T-helper 1 cell treated with Interleukin-12 subunit alpha and Interleukin-12 subunit beta and Interleukin-4 antibody, amounts not matched to agents 30 μg/mL and 1 μg/mL, for 36 hours (primary cell): ENCODE measurements around the gene RPRD1A.
"Not testable (repeated sequence)": the region's sequence is repeated elsewhere in the genome, so short reads cannot be mapped to it uniquely, and the experiment has no call there.

Experiments used
- H3K27ac Mint-ChIP-seq: one replicate; pipeline ENCODE4 v1.8.0; 2021; ENCODE audit warnings: mild to moderate bottlenecking, mixed read lengths
- H3K27me3 Mint-ChIP-seq: one replicate; pipeline ENCODE4 v1.8.0; 2021; ENCODE audit warnings: low read depth, mixed read lengths
- H3K36me3 Mint-ChIP-seq: one replicate; pipeline ENCODE4 v1.8.0; 2021; ENCODE audit warnings: low read depth, mixed read lengths
- H3K4me1 Mint-ChIP-seq: one replicate; pipeline ENCODE4 v1.8.0; 2021; ENCODE audit warnings: low read depth, mixed read lengths
- H3K4me3 Mint-ChIP-seq: one replicate; pipeline ENCODE4 v1.8.0; 2021; ENCODE audit warnings: mild to moderate bottlenecking, moderate library complexity, mixed read lengths
- H3K9me3 Mint-ChIP-seq: one replicate; pipeline ENCODE4 v1.8.0; 2021; ENCODE audit warnings: mixed read lengths

The RPRD1A gene

DNA sequence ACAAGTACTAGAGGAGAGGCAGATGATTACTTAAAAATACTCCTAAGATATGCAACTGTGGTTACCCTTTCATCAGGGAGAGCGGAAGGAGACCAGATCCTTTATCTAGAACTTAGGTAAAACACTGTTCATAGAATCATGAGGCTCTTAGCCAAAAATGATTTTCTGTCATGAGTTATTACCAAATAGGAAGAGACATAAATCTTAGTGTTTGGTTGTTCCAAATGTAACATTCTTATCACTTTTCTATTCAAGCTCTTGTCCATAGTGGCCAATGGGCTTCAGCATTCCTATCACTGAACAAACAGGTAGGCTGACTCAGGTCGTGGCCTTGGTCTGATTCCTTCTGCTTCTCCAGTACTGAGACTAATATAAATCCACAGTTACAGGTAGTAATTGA is 38.5 kb downstream of the RPRD1A start:
- peaks cover 8% of the 10 kb centered on the region for H3K4me1 Mint-ChIP-seq
- H3K27me3 Mint-ChIP-seq: no peaks in the 10 kb centered on the region
- H3K36me3 Mint-ChIP-seq: peaks cover 17% of the 10 kb centered on the region
- H3K4me3 Mint-ChIP-seq: no peak overlapping the region
- H3K9me3 Mint-ChIP-seq: no peaks in the 10 kb centered on the region
- H3K27ac Mint-ChIP-seq: no peak overlapping the region

DNA sequence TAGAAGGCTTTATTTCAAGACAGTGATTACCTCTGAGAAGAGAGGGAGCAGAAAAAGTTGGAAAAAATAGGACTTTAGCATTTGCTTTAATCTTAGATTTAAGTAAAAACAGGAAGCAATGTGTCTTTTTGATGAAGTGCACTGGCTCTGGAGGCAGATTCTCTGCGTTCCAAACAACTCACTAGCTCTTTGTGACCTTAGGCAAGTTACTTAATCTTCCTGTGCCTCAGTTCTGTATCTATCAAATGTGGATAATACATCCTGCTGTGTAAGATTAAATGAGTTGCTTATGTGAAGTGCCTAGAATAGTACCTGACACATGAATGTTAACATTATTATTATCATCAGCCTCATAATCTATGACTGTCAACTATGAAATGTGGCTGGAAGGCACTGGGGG is 42.3 kb downstream of the RPRD1A start:
- H3K4me1 Mint-ChIP-seq: no peaks in the 10 kb centered on the region
- no peak overlapping the region for H3K4me3 Mint-ChIP-seq
- H3K36me3 Mint-ChIP-seq: peaks cover 11% of the 10 kb centered on the region
- H3K27ac Mint-ChIP-seq: no peak overlapping the region
- H3K9me3 Mint-ChIP-seq: no peaks in the 10 kb centered on the region
- no peaks in the 10 kb centered on the region for H3K27me3 Mint-ChIP-seq

DNA sequence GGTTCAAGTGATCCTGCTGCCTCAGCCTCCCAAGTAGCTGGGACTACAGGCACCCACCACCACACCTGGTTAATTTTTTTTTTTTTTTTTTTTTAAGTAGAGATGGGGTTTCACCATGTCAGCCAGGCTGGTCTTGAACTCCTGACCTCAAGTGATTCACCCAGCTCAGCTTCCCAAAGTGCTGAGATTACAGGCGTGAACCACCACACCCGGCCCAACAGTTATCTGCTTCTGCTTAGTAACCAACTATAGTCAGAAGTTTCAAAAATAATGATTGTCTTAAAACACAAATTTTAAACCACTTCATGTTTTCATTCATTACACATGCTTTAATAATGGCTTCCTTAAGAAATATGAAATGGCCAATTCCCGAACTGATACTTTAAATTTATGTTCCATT is 43.1 kb downstream of the RPRD1A start:
- not testable (repeated sequence) for H3K27me3 Mint-ChIP-seq, H3K27ac Mint-ChIP-seq, H3K4me1 Mint-ChIP-seq, H3K4me3 Mint-ChIP-seq, H3K9me3 Mint-ChIP-seq
- peaks cover 11% of the 10 kb centered on the region for H3K36me3 Mint-ChIP-seq

DNA sequence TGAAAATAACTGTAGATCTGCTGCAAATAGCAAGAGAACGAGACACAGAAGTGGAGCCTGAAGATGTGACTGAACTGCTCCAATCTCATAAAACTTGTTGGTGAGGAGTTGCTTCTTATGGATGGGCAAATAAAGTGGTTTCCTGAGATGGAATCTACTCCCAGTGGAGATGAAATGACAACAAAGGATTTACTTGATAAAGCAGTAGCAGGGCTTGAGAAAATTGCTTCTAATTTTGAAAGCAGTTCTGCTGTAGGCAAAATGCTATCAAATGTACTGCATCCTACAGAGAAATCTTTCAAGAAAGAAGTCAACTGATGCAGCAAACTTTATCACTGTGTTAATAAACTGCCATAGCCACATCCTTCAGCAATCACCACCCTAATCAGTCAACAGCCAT is 44.0 kb downstream of the RPRD1A start:
- Mint-ChIP-seq H3K4me3 (no peak overlapping the region), H3K36me3 (peaks cover 11% of the 10 kb centered on the region), H3K27ac (no peak overlapping the region), H3K9me3 (no peaks in the 10 kb centered on the region), H3K27me3 (no peaks in the 10 kb centered on the region), H3K4me1 (no peaks in the 10 kb centered on the region)

DNA sequence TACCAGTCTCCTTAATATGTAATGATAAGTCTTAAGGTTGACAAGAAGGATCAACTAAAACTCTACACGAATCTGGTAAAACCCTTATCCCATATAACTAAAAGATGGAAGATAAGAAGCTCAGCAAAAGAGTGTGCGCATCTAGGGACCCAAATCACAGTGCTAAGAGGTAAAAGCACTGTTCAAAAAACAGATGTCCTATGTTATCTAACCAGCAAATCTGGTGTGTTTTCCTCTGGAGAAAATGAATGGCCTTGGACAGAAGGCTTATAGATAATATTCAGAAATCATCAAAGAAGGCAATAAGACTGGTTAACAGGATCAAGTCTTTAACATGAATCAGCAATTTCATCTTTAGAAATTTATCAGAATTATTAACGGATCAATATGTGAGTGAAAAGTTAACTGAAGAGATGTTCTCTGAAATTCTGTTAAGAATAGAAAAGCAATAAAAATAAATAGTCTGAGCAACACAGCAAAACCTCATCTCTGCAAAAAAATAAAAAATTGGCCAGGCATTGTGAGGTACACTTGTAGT is 47.1 kb downstream of the RPRD1A start:
- Mint-ChIP-seq H3K4me3 (no peak overlapping the region), H3K4me1 (no peaks in the 10 kb centered on the region), H3K27me3 (no peaks in the 10 kb centered on the region), H3K27ac (no peak overlapping the region), H3K9me3 (no peaks in the 10 kb centered on the region), H3K36me3 (peaks cover 2% of the 10 kb centered on the region)

DNA sequence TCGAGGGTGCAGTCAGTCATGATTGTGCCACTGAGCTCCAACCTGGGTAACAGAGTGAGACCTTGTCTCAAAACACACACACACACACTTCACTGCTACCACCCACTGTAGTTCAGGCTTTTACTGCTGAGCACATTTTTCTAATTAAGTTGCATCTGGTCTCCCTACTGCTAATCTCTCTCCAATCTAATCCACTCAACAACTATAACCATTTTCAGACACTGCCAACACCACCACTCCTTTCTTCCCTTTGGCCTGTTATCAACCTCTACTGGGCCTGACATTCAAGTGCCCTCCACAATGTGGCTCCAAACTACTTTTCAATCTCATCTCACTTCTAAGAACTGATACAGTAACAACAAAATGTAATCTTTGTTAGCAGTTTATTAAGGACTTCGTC is 50.1 kb downstream of the RPRD1A start:
- Mint-ChIP-seq H3K27ac (no peak overlapping the region), H3K4me1 (no peaks in the 10 kb centered on the region), H3K36me3 (no peaks in the 10 kb centered on the region), H3K27me3 (no peaks in the 10 kb centered on the region), H3K4me3 (no peak overlapping the region), H3K9me3 (no peaks in the 10 kb centered on the region)

DNA sequence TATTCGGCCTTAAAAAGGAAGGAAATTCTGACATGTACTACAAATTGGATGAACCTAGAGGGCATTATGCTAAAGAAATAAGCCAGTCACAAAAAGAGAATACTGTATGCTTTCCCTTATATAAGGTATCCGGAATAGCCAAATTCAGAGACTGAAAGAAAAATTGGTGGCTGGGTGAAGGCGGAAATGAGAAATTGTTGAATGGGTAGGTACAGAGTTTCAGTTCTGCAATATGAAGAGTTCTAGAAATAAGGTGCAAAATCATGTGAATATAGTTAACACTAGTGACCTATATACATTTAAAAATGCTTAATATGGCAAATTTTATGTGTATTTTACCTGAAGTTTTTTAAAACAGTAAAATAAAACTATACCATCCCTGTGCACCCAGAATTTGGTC is 51.7 kb downstream of the RPRD1A start:
- no peak overlapping the region for H3K27ac Mint-ChIP-seq
- no peaks in the 10 kb centered on the region for H3K9me3 Mint-ChIP-seq
- no peaks in the 10 kb centered on the region for H3K4me1 Mint-ChIP-seq

DNA sequence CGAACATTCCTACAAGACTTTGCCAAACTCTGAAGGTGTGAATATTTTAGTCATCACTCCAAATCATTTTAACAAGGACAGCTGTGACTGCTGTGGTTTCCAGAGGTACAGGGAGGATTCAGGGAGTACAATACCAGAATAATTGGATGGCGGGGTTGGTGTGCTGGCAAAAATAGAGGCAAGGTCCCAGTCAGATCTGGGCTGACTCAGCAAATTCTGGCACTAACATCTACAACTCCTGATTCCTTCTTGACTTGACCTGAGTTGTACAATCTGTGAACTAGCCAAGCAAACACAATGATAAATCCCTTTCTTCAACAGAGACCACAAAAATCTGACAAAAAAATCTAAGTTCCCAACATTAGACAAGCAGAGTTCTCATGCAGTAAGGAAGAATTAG is 54.5 kb downstream of the RPRD1A start:
- H3K27ac Mint-ChIP-seq: no peak overlapping the region

More for the DNA sequence above, 51.7 kb downstream of the RPRD1A start:
- H3K27me3 Mint-ChIP-seq: no peaks in the 10 kb centered on the region
- no peaks in the 10 kb centered on the region for H3K36me3 Mint-ChIP-seq
- H3K4me3 Mint-ChIP-seq: no peak overlapping the region

DNA sequence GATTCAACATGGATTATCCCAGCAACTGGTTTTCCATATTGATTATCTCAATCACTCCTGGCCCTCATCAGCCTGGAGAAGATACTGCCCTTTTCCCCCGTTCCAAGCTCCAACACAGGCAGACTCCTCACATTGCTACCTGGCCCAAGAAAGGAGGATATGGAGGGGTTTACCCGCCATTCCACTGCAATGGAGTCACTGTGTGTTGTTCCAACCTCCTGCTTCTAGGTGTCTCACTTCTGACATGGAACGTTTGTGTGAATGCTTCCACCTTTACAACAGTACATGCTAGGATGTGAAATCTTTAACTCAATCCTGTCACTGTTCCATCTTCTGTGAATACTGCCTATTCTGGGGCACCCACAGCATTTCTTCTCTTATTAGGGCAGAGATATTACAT is 58.1 kb downstream of the RPRD1A start:
- Mint-ChIP-seq H3K27me3 (no peaks in the 10 kb centered on the region), H3K9me3 (no peaks in the 10 kb centered on the region), H3K27ac (no peak overlapping the region), H3K36me3 (no peaks in the 10 kb centered on the region), H3K4me3 (no peak overlapping the region), H3K4me1 (no peaks in the 10 kb centered on the region)

More for the DNA sequence above, 54.5 kb downstream of the RPRD1A start:
- Mint-ChIP-seq H3K4me3 (no peak overlapping the region), H3K4me1 (no peaks in the 10 kb centered on the region), H3K27me3 (no peaks in the 10 kb centered on the region), H3K9me3 (no peaks in the 10 kb centered on the region), H3K36me3 (no peaks in the 10 kb centered on the region)

DNA sequence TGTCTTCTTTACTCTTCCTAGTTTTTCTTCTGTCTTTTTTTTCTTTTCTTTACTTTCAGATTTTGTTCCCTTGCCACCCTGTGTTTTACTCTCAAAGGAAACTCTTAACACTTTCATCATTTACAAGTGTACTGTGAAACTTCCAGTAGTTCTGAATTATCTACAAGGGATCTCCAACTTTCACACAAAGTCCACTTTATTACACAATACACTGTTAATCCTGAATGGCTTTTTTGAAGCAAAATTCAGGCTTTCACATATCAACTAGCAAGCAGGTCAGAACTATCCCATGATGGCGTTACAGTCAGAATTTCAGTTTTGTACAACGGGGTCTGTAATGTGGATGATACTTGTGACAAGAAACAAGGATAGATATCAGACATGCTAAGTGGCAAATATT is 60.4 kb downstream of the RPRD1A start:
- Mint-ChIP-seq H3K36me3 (no peaks in the 10 kb centered on the region), H3K4me3 (no peak overlapping the region), H3K4me1 (no peaks in the 10 kb centered on the region), H3K27ac (no peak overlapping the region), H3K9me3 (no peaks in the 10 kb centered on the region), H3K27me3 (no peaks in the 10 kb centered on the region)

DNA sequence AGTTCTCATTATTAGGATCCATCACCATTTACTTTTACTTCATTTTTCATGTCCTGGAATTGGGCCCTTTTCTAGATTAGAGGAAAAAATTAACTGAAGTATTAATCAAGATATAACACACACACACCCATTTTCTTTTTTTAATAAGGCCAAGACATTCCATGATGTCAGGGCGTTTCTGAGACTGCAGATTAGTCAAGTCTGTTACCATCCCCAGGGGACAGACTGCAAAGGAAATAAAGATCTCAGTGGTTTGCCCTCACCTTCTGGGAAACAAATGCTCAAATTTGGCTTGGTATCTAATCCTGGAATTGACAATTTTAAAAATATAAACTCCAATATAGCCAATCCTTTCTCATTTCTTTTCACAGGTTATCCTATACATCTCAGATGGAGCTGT is 67.4 kb downstream of the RPRD1A start:
- Mint-ChIP-seq H3K27me3 (no peaks in the 10 kb centered on the region), H3K4me1 (no peaks in the 10 kb centered on the region), H3K27ac (no peak overlapping the region), H3K4me3 (no peak overlapping the region), H3K9me3 (no peaks in the 10 kb centered on the region), H3K36me3 (peaks cover 3% of the 10 kb centered on the region)

DNA sequence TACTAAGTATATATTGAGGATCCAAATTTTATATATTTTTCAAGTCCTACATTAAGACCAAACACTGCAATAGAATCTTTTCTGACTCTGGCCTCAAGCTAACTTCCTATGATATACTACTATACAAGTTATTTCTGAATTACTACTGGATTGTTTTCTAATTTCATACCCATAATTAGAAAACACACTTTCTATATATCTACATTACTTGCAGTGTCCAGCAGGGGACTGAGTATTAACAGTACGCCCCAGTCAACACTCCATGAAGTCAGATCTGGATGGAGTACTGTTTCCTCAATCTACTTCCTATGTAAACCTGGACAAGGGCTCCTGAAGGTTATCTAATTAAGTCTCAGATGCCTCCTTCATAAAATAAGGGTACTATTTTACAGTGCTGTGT is 68.4 kb downstream of the RPRD1A start:
- no peak overlapping the region for H3K4me3 Mint-ChIP-seq
- H3K27me3 Mint-ChIP-seq: no peaks in the 10 kb centered on the region
- no peaks in the 10 kb centered on the region for H3K9me3 Mint-ChIP-seq
- no peak overlapping the region for H3K27ac Mint-ChIP-seq
- H3K4me1 Mint-ChIP-seq: no peaks in the 10 kb centered on the region
- H3K36me3 Mint-ChIP-seq: peaks cover 3% of the 10 kb centered on the region

DNA sequence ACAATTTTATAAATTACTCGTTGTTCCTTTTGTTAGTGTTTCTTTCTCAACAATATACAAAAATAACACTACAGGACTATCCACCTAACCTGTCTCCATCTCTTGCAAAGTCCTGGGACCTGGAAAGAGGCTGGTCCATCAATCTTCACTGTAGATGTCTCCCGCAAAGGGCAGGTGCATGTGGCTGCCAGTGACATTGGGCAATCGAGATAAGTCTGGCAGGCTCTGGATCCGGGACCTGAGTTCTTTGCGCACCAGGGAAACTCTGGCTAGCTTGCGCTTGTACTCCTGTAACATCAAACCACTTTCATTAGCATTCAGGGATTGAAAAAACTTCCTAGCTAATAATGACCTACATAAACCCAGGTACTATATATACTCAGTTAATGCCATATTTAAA is 74.3 kb downstream of the RPRD1A start:
- Mint-ChIP-seq H3K27ac (no peak overlapping the region), H3K4me3 (no peak overlapping the region), H3K9me3 (no peaks in the 10 kb centered on the region), H3K36me3 (peaks cover 3% of the 10 kb centered on the region), H3K27me3 (no peaks in the 10 kb centered on the region), H3K4me1 (no peaks in the 10 kb centered on the region)

DNA sequence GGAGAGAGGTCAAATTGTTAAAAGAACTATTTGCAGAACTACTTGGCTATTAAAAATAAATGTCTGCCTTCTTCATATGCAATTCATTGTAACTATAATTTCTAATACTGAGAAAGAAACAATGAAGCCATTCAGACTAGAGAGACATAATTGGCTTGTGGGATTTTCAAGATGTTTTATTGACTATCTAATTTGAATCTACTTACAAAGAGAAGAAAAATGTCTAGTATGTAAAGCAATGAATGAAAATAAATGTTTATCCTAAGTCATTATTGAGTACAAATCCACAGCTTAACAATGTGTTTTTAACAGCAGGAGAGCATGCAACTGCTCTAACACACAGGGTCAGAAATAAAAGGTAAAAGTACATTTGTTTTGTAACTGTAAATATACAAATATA is 75.7 kb downstream of the RPRD1A start:
- H3K27me3 Mint-ChIP-seq: no peaks in the 10 kb centered on the region
- no peaks in the 10 kb centered on the region for H3K9me3 Mint-ChIP-seq
- H3K27ac Mint-ChIP-seq: no peak overlapping the region
- H3K4me1 Mint-ChIP-seq: no peaks in the 10 kb centered on the region
- H3K36me3 Mint-ChIP-seq: peaks cover 5% of the 10 kb centered on the region
- no peak overlapping the region for H3K4me3 Mint-ChIP-seq

DNA sequence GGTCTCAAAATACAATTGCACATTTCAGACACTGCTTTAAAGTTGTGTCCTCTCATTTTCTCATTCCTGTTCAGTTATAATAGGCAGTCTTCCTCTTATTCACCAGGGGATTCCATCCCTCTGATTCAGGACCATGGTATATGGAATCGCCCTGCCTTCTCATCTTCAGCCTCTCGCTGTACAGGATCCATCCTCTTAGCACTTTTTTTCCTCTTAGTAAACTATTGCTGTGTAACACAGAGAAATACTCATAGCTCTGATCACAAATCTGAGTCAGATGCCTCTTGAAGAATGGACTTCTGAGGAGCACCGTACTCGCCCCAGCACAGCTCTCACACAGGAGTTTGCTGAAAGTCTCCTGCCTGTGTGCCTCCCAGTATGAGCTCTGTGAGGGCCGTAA is 83.5 kb downstream of the RPRD1A start:
- no peaks in the 10 kb centered on the region for H3K27me3 Mint-ChIP-seq
- no peak overlapping the region for H3K27ac Mint-ChIP-seq
- peaks cover 36% of the 10 kb centered on the region for H3K36me3 Mint-ChIP-seq

DNA sequence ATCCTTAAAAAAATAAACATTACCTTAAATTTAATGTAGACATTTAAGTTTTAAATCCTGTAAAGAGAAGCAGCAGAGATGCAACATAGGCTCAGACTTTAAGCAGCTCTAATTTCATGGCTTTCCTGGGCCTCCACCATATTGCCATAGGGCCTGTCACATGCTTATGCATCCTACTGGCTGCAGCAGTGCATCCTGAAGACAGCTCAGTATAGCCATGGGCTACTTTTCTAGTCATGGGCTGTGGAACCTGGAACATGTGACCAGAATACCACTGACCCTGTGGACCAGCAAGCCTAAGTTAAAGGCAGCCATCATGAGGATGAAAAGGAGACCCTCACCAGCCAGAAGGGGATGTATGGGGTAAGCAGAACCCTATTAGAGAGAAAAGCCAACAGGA is 84.2 kb downstream of the RPRD1A start:
- Mint-ChIP-seq H3K27ac (no peak overlapping the region), H3K27me3 (no peaks in the 10 kb centered on the region), H3K4me3 (no peak overlapping the region), H3K36me3 (peaks cover 43% of the 10 kb centered on the region), H3K4me1 (no peaks in the 10 kb centered on the region), H3K9me3 (no peaks in the 10 kb centered on the region)

More for the DNA sequence above, 83.5 kb downstream of the RPRD1A start:
- H3K4me1 Mint-ChIP-seq: no peaks in the 10 kb centered on the region
- H3K4me3 Mint-ChIP-seq: no peak overlapping the region
- H3K9me3 Mint-ChIP-seq: no peaks in the 10 kb centered on the region
